MM.1S (cell line): ENCODE results near the gene PRELID2.

Experiments
- DNase-seq: peaks from one replicate; pipeline ENCODE4 v3.0.0-alpha.2; 2015
- H2AFZ ChIP-seq: fragments of 300-600 bp; sonication (generic); 2 replicates; pipeline ENCODE4 v1.6.0; 2016; ENCODE audit warnings: antibody characterized with exemption, low read length
- H3F3A ChIP-seq: fragments of 300-600 bp; sonication (generic); 2 replicates; pipeline ENCODE4 v1.6.1; 2016; ENCODE audit warnings: mild to moderate bottlenecking, antibody characterized with exemption, low read length, moderate library complexity, mixed read lengths; ENCODE audit not compliant: insufficient read depth
- H3K27ac ChIP-seq: fragments of 300-600 bp; sonication (generic); 2 replicates; pipeline ENCODE4 v1.5.1; 2016; ENCODE audit warnings: mild to moderate bottlenecking, low read length
- H3K27me3 ChIP-seq: fragments of 300-600 bp; sonication (generic); replicated peaks from 2 replicates; pipeline ENCODE4 v1.6.0; 2016; ENCODE audit warnings: low read length; ENCODE audit not compliant: insufficient read depth
- H3K36me3 ChIP-seq: fragments of 300-600 bp; sonication (generic); replicated peaks from 2 replicates; pipeline ENCODE4 v1.6.1; 2016; ENCODE audit warnings: mild to moderate bottlenecking, low read length, mixed read lengths; ENCODE audit not compliant: insufficient read depth
- H3K4me1 ChIP-seq: fragments of 300-600 bp; sonication (generic); 2 replicates; pipeline ENCODE4 v1.6.1; 2016; ENCODE audit warnings: low read length, mixed read lengths
- H3K4me2 ChIP-seq: fragments of 300-600 bp; sonication (generic); 2 replicates; pipeline ENCODE4 v1.6.0; 2016; ENCODE audit warnings: low read depth, low read length
- H3K4me3 ChIP-seq: fragments of 300-600 bp; sonication (generic); 2 replicates; pipeline ENCODE4 v1.5.1; 2016; ENCODE audit warnings: low read length, mixed read lengths
- H3K79me2 ChIP-seq: fragments of 300-600 bp; sonication (generic); 2 replicates; pipeline ENCODE4 v1.6.1; 2016; ENCODE audit warnings: mixed run types, low read length, mixed read lengths
- H3K9ac ChIP-seq: fragments of 300-600 bp; sonication (generic); 2 replicates; pipeline ENCODE4 v1.6.1; 2016; ENCODE audit warnings: low read length, mixed read lengths
- H3K9me2 ChIP-seq: fragments of 300-600 bp; sonication (generic); replicated peaks from 2 replicates; pipeline ENCODE4 v1.6.1; 2016; ENCODE audit warnings: mild to moderate bottlenecking, low read length, mixed read lengths; ENCODE audit not compliant: insufficient read depth
- H3K9me3 ChIP-seq: fragments of 300-600 bp; sonication (generic); replicated peaks from 2 replicates; pipeline ENCODE4 v1.6.1; 2016; ENCODE audit warnings: mild to moderate bottlenecking, low read length, mixed read lengths; ENCODE audit not compliant: insufficient read depth
- H4K20me1 ChIP-seq: fragments of 300-600 bp; sonication (generic); 2 replicates; pipeline ENCODE4 v1.6.1; 2016; ENCODE audit warnings: mild to moderate bottlenecking, low read length, moderate library complexity, mixed read lengths; ENCODE audit not compliant: insufficient read depth
- EZH2 ChIP-seq: fragments of 300-600 bp; sonication (generic); optimal IDR thresholded peaks from 2 replicates; pipeline ENCODE3; 2017; ENCODE audit warnings: low read depth, mild to moderate bottlenecking, antibody characterized with exemption, low read length, mixed read lengths
- EZH2phosphoT487 ChIP-seq: fragments of 300-600 bp; sonication (generic); IDR thresholded peaks from 2 replicates; pipeline ENCODE4 v1.6.1; 2018; ENCODE audit warnings: antibody characterized with exemption, low read length
- TF ChIP-seq, protein P1 (sequence below): fragments of 300-600 bp; sonication (generic); IDR thresholded peaks from 2 replicates; pipeline ENCODE4 v1.5.1; 2016; ENCODE audit warnings: antibody characterized with exemption, low read length, mixed read lengths

Gene PRELID2

DNA sequence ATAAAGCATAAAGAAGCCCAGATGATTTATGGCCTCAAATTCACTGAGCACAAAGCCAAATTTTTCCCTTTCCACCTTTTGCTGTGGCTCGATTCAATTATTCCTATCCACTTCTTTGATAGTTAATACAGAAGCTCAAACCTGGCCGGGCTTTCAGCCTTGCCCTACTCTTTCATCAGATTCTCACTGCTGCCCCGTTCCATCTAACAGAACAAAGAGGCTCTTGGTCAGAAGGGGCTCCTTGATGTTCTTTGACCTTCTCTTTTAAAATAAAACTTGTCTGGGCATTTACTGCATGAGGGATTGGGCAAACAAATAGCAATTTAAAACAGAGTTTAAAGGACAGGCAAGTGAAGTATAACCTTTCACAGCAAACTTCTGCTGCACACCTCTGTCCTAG lies 27.9 kb upstream of the PRELID2 start:
- Histone ChIP-seq H3K4me3 (no peak overlapping the region), H3K27me3 (no peaks in the 10 kb centered on the region), H3F3A (no peaks in the 10 kb centered on the region), H3K36me3 (no peaks in the 10 kb centered on the region), H2AFZ (no peak overlapping the region), H3K9ac (no peak overlapping the region), H3K27ac (no peak overlapping the region), H4K20me1 (no peaks in the 10 kb centered on the region), H3K4me1 (no peaks in the 10 kb centered on the region), H3K79me2 (no peaks in the 10 kb centered on the region), H3K4me2 (no peak overlapping the region), H3K9me3 (no peaks in the 10 kb centered on the region), H3K9me2 (no peaks in the 10 kb centered on the region)
- no peak for DNase-seq
- TF ChIP-seq EZH2 (no peak), EZH2phosphoT487 (no peak)
- TF ChIP-seq, protein P1, sequence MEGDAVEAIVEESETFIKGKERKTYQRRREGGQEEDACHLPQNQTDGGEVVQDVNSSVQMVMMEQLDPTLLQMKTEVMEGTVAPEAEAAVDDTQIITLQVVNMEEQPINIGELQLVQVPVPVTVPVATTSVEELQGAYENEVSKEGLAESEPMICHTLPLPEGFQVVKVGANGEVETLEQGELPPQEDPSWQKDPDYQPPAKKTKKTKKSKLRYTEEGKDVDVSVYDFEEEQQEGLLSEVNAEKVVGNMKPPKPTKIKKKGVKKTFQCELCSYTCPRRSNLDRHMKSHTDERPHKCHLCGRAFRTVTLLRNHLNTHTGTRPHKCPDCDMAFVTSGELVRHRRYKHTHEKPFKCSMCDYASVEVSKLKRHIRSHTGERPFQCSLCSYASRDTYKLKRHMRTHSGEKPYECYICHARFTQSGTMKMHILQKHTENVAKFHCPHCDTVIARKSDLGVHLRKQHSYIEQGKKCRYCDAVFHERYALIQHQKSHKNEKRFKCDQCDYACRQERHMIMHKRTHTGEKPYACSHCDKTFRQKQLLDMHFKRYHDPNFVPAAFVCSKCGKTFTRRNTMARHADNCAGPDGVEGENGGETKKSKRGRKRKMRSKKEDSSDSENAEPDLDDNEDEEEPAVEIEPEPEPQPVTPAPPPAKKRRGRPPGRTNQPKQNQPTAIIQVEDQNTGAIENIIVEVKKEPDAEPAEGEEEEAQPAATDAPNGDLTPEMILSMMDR = no peak

DNA sequence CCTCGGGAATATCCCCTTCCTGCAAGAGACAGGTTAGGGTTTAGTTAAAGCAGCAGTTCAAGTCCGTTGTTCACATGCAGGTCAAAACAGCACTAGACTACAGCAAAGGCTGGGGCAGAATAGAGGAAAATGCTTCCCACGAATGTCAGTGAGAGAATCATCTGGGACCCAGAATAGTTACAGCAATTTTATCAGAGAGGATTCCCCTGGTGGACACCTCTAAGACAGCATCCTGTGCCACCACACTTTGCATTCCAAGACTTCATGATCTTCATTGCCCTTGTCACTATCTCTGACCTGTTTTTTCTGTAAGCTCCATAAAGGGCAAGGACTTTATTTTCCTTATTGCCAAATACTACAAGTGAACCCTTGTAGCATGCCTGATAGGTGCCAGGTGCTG lies 24.8 kb upstream of the PRELID2 start:
- no peaks in the 10 kb centered on the region for H3K9me2 ChIP-seq
- H3K4me1 ChIP-seq = no peaks in the 10 kb centered on the region
- H3K9me3 ChIP-seq = no peaks in the 10 kb centered on the region
- no peak overlapping the region for H3K27ac ChIP-seq
- TF ChIP-seq EZH2 (no peak), EZH2phosphoT487 (no peak)
- TF ChIP-seq, protein P1 = 0 out of 2 replicates have a peak, but pooled peaks have one; percentile 12
- no peak overlapping the region for H2AFZ ChIP-seq
- no peak overlapping the region for H3K4me2 ChIP-seq
- H3K79me2 ChIP-seq = no peaks in the 10 kb centered on the region
- no peak for DNase-seq
- no peaks in the 10 kb centered on the region for H3K36me3 ChIP-seq
- H4K20me1 ChIP-seq = no peaks in the 10 kb centered on the region
- no peaks in the 10 kb centered on the region for H3F3A ChIP-seq
- no peaks in the 10 kb centered on the region for H3K27me3 ChIP-seq
- no peak overlapping the region for H3K9ac ChIP-seq
- no peak overlapping the region for H3K4me3 ChIP-seq

DNA sequence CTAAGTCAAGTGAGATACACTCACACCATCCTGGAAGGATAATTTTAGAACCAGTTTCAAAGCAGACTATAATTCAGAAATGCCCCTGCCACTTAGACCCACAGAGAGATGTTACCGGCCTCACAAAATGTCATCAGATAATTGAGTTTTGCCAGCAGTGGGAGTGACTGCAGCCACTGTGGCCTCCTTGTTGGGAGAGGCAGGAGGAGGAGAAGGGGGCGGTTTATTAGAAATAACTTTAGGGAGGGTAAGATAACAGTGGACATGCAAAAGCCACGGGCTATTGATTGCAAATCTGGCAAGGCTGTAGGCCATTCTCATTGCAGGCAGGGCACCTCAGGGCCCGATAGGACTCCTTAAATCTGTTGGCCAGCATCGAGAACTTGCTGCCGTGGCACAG lies 24.3 kb upstream of the PRELID2 start:
- no peak for DNase-seq
- Histone ChIP-seq H3K36me3 (no peaks in the 10 kb centered on the region), H3K27ac (no peak overlapping the region), H3K9me2 (no peaks in the 10 kb centered on the region), H3K9ac (no peak overlapping the region), H3K4me3 (no peak overlapping the region), H2AFZ (no peak overlapping the region), H3F3A (no peaks in the 10 kb centered on the region), H3K27me3 (no peaks in the 10 kb centered on the region), H3K4me2 (no peak overlapping the region), H3K79me2 (no peaks in the 10 kb centered on the region), H3K4me1 (no peaks in the 10 kb centered on the region), H4K20me1 (no peaks in the 10 kb centered on the region), H3K9me3 (no peaks in the 10 kb centered on the region)
- TF ChIP-seq, protein P1 = no peak
- no peak for TF ChIP-seq EZH2
- TF ChIP-seq EZH2phosphoT487 = no peak
